ENCODE data around the gene ARL5A. TPM values are rescaled to one million over a fixed set of nuclear protein-coding genes. Genes with fewer than 3 reads are reported as not detected.

Gene ARL5A
- total RNA-seq, 2 experiments from 2014 or later, result 78.1 to 91.4 TPM

DNA sequence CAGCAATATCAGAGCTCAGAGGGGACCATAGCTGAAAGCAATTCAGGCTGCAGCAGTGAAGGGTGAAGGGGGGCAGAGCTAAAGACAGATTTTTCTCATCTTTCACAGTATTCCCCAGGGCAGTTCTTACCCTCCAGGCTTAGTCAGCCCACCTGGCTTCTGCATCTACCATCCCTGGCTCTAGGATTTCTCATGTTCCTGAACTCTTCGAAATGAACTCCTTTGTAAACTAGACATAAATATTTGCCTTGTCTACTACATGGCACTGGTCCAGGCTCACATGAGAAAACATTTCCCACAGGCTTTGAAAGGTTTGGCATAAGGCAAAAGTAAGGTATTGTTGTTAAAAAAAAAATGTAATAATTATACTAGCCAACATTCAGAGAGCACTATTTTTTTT lies 70.4 kb downstream of the ARL5A start:
- H4K20me1 ChIP-seq (ENCODE audit: insufficient read depth, low read length), result no peaks in the 10 kb centered on the region
- H3K4me3 ChIP-seq (ENCODE audit: low read depth, low read length, poor library complexity, severe bottlenecking), result no peak overlapping the region
- ChIA-PET CTCF (ENCODE audit: unreplicated experiment) (no interaction called here), POLR2A (no interaction called here)
- H3K9me2 ChIP-seq (ENCODE audit: insufficient read depth, low read length), result no peaks in the 10 kb centered on the region
- H3K36me3 ChIP-seq (ENCODE audit: insufficient read depth, low read length), result no peaks in the 10 kb centered on the region
- H3K9me3 ChIP-seq (ENCODE audit: low read length), result no peaks in the 10 kb centered on the region
- H3K27ac ChIP-seq (ENCODE audit: low read depth, low read length, poor library complexity, severe bottlenecking), result no peak overlapping the region
- no peaks in the 10 kb centered on the region for H3K4me1 ChIP-seq (ENCODE audit: insufficient read depth, low read length, poor library complexity, severe bottlenecking)
- no peak overlapping the region for H2AFZ ChIP-seq (ENCODE audit: low read length)
- DNase-seq (ENCODE audit: low spot score), result no peak
- intact Hi-C loops (cut with micrococcal nuclease; ENCODE audit: unreplicated experiment), result no loop called here
- H3K4me2 ChIP-seq (ENCODE audit: low read length), result no peak overlapping the region
- no TSS peak for BruUV-seq (replicated peaks)
- TF ChIP-seq, protein P1, sequence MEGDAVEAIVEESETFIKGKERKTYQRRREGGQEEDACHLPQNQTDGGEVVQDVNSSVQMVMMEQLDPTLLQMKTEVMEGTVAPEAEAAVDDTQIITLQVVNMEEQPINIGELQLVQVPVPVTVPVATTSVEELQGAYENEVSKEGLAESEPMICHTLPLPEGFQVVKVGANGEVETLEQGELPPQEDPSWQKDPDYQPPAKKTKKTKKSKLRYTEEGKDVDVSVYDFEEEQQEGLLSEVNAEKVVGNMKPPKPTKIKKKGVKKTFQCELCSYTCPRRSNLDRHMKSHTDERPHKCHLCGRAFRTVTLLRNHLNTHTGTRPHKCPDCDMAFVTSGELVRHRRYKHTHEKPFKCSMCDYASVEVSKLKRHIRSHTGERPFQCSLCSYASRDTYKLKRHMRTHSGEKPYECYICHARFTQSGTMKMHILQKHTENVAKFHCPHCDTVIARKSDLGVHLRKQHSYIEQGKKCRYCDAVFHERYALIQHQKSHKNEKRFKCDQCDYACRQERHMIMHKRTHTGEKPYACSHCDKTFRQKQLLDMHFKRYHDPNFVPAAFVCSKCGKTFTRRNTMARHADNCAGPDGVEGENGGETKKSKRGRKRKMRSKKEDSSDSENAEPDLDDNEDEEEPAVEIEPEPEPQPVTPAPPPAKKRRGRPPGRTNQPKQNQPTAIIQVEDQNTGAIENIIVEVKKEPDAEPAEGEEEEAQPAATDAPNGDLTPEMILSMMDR (conservative IDR thresholded peaks at IDR 0.05; ENCODE audit: low read length), result no peak
- no peak for TF ChIP-seq EZH2phosphoT487 (IDR thresholded peaks at IDR 0.05; ENCODE audit: borderline replicate concordance, low read depth, low read length)
- no peaks in the 10 kb centered on the region for H3K79me2 ChIP-seq (ENCODE audit: insufficient read depth, low read depth, low read length)

DNA sequence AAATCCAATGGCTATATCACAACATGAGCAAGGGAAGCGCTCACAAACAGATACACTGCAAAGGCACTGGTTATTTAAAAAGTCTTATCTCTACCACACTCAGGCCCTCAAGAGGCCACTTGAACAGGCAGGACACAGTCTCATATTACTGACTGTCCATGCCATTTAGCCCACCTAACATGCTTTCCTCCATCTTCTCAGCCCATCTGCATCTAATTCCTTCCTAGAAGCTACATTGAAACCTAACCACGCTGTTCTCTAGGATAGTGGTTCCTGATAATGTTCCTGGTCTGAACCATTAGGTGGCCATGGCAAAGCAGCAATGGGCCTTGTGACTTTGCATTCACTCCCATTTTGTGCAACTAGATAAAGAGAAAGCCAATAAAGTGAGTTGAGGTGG lies 71.4 kb downstream of the ARL5A start:
- intact Hi-C loops (cut with micrococcal nuclease; ENCODE audit: unreplicated experiment), result no loop called here
- no peaks in the 10 kb centered on the region for H3K9me2 ChIP-seq (ENCODE audit: insufficient read depth, low read length)
- no peak overlapping the region for H3K4me2 ChIP-seq (ENCODE audit: low read length)
- no peak overlapping the region for H2AFZ ChIP-seq (ENCODE audit: low read length)
- H3K4me1 ChIP-seq (ENCODE audit: insufficient read depth, low read length, poor library complexity, severe bottlenecking), result no peaks in the 10 kb centered on the region
- no peaks in the 10 kb centered on the region for H3K36me3 ChIP-seq (ENCODE audit: insufficient read depth, low read length)
- CTCF ChIA-PET (ENCODE audit: unreplicated experiment), result no interaction called here
- TF ChIP-seq EZH2phosphoT487 (IDR thresholded peaks at IDR 0.05; ENCODE audit: borderline replicate concordance, low read depth, low read length), result no peak
- TF ChIP-seq, protein P1 (conservative IDR thresholded peaks at IDR 0.05; ENCODE audit: low read length), result no peak
- BruUV-seq (replicated peaks), result no TSS peak
- H3K27ac ChIP-seq (ENCODE audit: low read depth, low read length, poor library complexity, severe bottlenecking), result no peak overlapping the region
- no peaks in the 10 kb centered on the region for H4K20me1 ChIP-seq (ENCODE audit: insufficient read depth, low read length)
- H3K4me3 ChIP-seq (ENCODE audit: low read depth, low read length, poor library complexity, severe bottlenecking), result no peak overlapping the region
- no peaks in the 10 kb centered on the region for H3K9me3 ChIP-seq (ENCODE audit: low read length)
- DNase-seq (ENCODE audit: low spot score), result no peak
- POLR2A ChIA-PET, result interaction anchor here (0.7 to 1.8 kb wide), 2 partner anchors 13 to 26 kb away, joined by 3 to 5 read pairs; no protein-coding TSS in a partner anchor
- no peaks in the 10 kb centered on the region for H3K79me2 ChIP-seq (ENCODE audit: insufficient read depth, low read depth, low read length)

GRCh38 chr2:151754253-151754897 lies 73.8 kb downstream of the ARL5A start:
- no TSS peak for BruUV-seq (replicated peaks)
- Histone ChIP-seq H3K27ac (ENCODE audit: low read depth, low read length, poor library complexity, severe bottlenecking) (no peak overlapping the region), H3K4me3 (ENCODE audit: low read depth, low read length, poor library complexity, severe bottlenecking) (no peak overlapping the region), H4K20me1 (ENCODE audit: insufficient read depth, low read length) (no peaks in the 10 kb centered on the region), H3K36me3 (ENCODE audit: insufficient read depth, low read length) (no peaks in the 10 kb centered on the region), H3K79me2 (ENCODE audit: insufficient read depth, low read depth, low read length) (no peaks in the 10 kb centered on the region), H3K9me2 (ENCODE audit: insufficient read depth, low read length) (no peaks in the 10 kb centered on the region), H3K4me1 (ENCODE audit: insufficient read depth, low read length, poor library complexity, severe bottlenecking) (no peaks in the 10 kb centered on the region), H3K9me3 (ENCODE audit: low read length) (no peaks in the 10 kb centered on the region), H3K4me2 (ENCODE audit: low read length) (no peak overlapping the region), H2AFZ (ENCODE audit: low read length) (no peak overlapping the region)
- ChIA-PET CTCF (ENCODE audit: unreplicated experiment) (no interaction called here), POLR2A (interaction anchor here (0.6 to 1.7 kb wide), 3 partner anchors 10 to 21 kb away, joined by 3 to 4 read pairs (median 3); no protein-coding TSS in a partner anchor)
- intact Hi-C loops (cut with micrococcal nuclease; ENCODE audit: unreplicated experiment), result no loop called here
- no peak for TF ChIP-seq EZH2phosphoT487 (IDR thresholded peaks at IDR 0.05; ENCODE audit: borderline replicate concordance, low read depth, low read length)
- TF ChIP-seq, protein P1 (conservative IDR thresholded peaks at IDR 0.05; ENCODE audit: low read length), result no peak
- no peak for DNase-seq (ENCODE audit: low spot score)
